Thyroid gland (tissue), 4 donors: Measurements from ENCODE around the gene DOK3. TPM values are rescaled to one million over a fixed set of nuclear protein-coding genes. Genes with fewer than 3 reads are reported as not detected.

ENCODE experiments used
- DNase-seq, 2 donors: peaks; one replicate each; pipeline ENCODE4 v3.0.0-alpha.2; 2019
- H3K27ac ChIP-seq, 3 donors: fragments of 200-600 bp; sonication (generic); 1 replicate in 2 of 3; 2 replicates in 1 of 3; pipeline ENCODE4 v1.5.1; 2016 to 2019; ENCODE audit warnings: mild to moderate bottlenecking in 1 of 3, moderate library complexity in 1 of 3
- H3K27me3 ChIP-seq: fragments of 200-600 bp; sonication (generic); one replicate; pipeline ENCODE4 v1.5.1; 2019
- H3K36me3 ChIP-seq, 2 donors: fragments of 200-600 bp; sonication (generic); one replicate each; pipeline ENCODE4 v1.5.1; 2016 to 2019
- H3K4me1 ChIP-seq, 2 donors: fragments of 200-600 bp; sonication (generic); one replicate each; pipeline ENCODE4 v1.5.1; 2017 to 2019
- H3K4me3 ChIP-seq, 3 donors: fragments of 200-600 bp; sonication (generic); replicated peaks in 1 of 3; 1 replicate in 2 of 3; 2 replicates in 1 of 3; pipeline ENCODE4 v1.5.1; 2016; ENCODE audit warnings: mild to moderate bottlenecking in 1 of 3
- H3K9me3 ChIP-seq: fragments of 200-600 bp; sonication (generic); one replicate; pipeline ENCODE4 v1.5.1; 2017
- POLR2A ChIP-seq, 2 donors: fragments of 450-650 bp; IDR thresholded peaks; one replicate each; pipeline ENCODE4 v1.6.1; 2017; ENCODE audit warnings: antibody characterized with exemption in 2 of 2, mild to moderate bottlenecking in 2 of 2, moderate library complexity in 1 of 2
- WGBS, 2 donors: methylation state at CpG; one replicate each; pipeline ENCODE4 v1.1.5; 2017; 5-methylcytosine and 5-hydroxymethylcytosine counted together
- intact Hi-C: fragments of 100-400 bp; cut with DNase I; formaldehyde crosslinking; loops from one replicate; pipeline ENCODE4 v1.15.1; 2023
- total RNA-seq, 4 donors: library from RNA; depleted of rRNA; stranded (reverse); fragments of >200 nt; gene quantifications; one replicate each; pipeline ENCODE4 v1.2.3, GENCODE V29; 2016
- TF ChIP-seq, protein P1 (sequence below), 6 experiments: fragments of 200-600 bp in 3 of 6; fragments of 450-650 bp in 3 of 6; sonication (generic) in 3 of 6; IDR thresholded peaks; one replicate each; pipeline ENCODE4 v1.5.1; 2016 to 2019; ENCODE audit warnings: antibody characterized with exemption in 6 of 6, mild to moderate bottlenecking in 2 of 6, inconsistent platforms in 1 of 6, moderate library complexity in 1 of 6

DOK3 gene
- total RNA-seq, 4 donors from 2014 or later, result 2.0 to 5.9 (median 3.5) TPM

DNA sequence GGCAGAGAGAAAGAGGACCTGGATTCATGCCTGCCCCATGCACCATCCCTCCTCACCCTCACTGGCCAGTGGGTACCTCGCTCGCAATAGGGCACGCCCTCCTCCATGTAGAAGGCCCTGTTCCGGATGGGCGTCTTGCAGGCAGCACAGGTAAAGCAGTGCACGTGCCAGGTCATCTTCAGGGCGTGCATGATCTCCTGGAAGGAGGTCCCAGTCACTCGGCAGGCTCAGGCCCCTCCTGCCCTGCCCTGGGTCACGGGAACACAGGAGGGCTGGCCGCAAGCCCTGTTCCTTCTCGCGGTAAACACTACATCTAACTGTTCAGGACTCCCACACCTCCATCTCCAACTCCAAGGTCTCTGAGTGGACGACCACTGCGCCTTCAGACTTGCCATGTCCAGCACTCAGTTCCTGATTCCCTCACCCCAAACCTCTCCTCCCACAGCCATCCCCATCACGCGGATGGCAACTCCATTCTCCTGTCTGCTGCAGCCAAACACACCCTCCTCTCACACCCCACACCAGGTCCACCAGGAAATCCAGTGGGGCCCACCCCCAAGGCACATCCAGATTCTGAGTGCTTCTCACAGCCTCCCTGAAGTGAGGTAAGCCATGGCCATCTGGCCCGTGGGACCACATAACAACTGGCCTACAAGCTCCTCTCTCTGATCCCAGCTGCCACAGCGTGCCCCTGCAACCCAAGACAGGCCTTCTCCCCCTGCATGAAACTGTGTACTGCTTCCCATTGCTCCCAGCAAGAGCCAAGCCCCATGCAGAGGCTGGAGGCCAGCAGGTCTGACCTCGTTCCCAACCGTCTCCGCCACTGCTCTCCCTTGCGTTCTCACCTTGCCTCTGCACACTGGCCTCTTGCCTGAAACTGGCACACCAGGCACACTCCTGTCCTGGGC is 25.4 kb downstream of the DOK3 start:
- no peak for DNase-seq
- H3K27me3 ChIP-seq, result no peaks in the 10 kb centered on the region
- peaks cover 8 to 13% of the 10 kb centered on the region in 2 donors for H3K36me3 ChIP-seq
- H3K9me3 ChIP-seq, result no peaks in the 10 kb centered on the region
- H3K27ac ChIP-seq, result no peak overlapping the region
- WGBS, 2 donors, result 89 to 96% methylated on average over 17 to 21 of the region's 22 CpGs
- TF ChIP-seq POLR2A (IDR thresholded peaks at IDR 0.05), result no peak
- TF ChIP-seq, protein P1, sequence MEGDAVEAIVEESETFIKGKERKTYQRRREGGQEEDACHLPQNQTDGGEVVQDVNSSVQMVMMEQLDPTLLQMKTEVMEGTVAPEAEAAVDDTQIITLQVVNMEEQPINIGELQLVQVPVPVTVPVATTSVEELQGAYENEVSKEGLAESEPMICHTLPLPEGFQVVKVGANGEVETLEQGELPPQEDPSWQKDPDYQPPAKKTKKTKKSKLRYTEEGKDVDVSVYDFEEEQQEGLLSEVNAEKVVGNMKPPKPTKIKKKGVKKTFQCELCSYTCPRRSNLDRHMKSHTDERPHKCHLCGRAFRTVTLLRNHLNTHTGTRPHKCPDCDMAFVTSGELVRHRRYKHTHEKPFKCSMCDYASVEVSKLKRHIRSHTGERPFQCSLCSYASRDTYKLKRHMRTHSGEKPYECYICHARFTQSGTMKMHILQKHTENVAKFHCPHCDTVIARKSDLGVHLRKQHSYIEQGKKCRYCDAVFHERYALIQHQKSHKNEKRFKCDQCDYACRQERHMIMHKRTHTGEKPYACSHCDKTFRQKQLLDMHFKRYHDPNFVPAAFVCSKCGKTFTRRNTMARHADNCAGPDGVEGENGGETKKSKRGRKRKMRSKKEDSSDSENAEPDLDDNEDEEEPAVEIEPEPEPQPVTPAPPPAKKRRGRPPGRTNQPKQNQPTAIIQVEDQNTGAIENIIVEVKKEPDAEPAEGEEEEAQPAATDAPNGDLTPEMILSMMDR (IDR thresholded peaks at IDR 0.05), result no peak
- H3K4me3 ChIP-seq, result no peak overlapping the region
- intact Hi-C loops, result no loop called here
- peaks cover 7 to 8% of the 10 kb centered on the region in 2 donors for H3K4me1 ChIP-seq

DNA sequence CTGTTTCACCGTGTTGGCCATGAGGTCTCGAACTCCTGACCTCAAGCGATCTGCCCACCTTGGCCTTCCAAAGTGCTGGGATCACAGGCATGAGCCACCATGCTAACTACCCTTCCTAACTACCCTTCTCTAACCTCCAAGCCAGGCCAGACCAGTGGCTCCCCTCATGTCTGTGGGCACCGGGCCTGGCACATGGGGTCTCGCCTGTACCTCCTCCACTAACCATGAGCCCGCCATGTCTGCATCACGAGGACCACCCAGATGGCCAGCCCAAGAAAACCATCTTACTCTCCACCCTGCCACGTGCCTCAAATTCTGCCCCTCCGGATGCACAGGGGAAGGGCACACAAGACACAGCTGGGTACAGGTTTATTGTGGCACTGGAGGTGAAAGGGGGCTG is 26.6 kb downstream of the DOK3 start:
- WGBS, 2 donors, result 95 to 97% methylated on average over 9 of the region's 9 CpGs
- peaks cover 8 to 12% of the 10 kb centered on the region in 2 donors for H3K36me3 ChIP-seq
- no peaks in the 10 kb centered on the region for H3K27me3 ChIP-seq
- H3K9me3 ChIP-seq, result no peaks in the 10 kb centered on the region
- H3K4me1 ChIP-seq, result peaks cover 19 to 20% of the 10 kb centered on the region in 2 donors
- no peak for DNase-seq
- H3K27ac ChIP-seq, result no peak overlapping the region
- no peak overlapping the region for H3K4me3 ChIP-seq
- intact Hi-C loops, result no loop called here
- TF ChIP-seq, protein P1 (IDR thresholded peaks at IDR 0.05), result no peak
- no peak for TF ChIP-seq POLR2A (IDR thresholded peaks at IDR 0.05)

DNA sequence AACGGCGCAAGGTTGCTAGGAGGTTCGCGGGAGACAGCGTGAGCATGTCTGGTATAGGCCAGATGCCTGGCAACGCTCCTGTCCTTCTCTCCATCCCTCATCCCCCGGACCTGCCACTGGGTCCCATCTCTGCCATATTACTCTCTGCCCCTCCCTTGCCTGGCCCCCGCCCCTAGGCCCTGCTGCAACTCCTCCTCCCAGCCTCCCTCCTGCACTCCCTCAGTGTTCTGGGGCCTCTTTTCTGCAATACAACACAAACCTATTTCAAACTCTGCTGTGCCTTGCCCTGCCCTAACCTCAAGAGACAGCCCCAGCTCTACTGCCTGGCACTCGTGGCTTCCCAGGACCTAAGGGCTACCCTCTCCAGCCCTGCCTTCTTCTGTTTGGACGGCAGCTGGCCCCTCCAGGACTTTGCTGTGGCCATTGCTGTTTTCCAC is 27.2 kb downstream of the DOK3 start:
- Histone ChIP-seq H3K36me3 (peaks cover 3 to 5% of the 10 kb centered on the region in 2 donors), H3K27ac (no peak overlapping the region), H3K27me3 (no peaks in the 10 kb centered on the region), H3K9me3 (no peaks in the 10 kb centered on the region), H3K4me1 (peaks cover 20 to 25% of the 10 kb centered on the region in 2 donors), H3K4me3 (no peak overlapping the region)
- intact Hi-C loops, result no loop called here
- 92 to 94% methylated on average over 10 of the region's 10 CpGs for WGBS, 2 donors
- no peak for DNase-seq
- TF ChIP-seq, protein P1 (IDR thresholded peaks at IDR 0.05), result no peak

DNA sequence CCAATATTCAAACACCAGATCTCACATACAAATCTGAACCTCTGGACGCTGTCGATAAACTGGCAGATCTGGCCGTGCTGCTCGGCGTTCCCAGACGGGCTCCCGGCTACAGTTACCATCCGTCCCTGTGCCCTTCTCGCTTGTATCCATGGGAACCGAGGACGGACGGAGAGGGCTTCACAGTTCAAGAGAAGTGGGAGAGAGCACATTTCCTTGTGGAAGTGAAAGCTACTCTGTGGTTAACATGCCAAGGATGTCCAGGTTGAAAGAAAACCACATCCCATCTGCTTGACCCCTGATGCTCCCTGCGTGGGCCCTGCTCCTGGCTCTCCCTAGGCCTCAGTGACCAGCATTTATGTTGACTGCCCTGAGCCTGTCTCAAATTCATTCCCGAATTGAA is 29.9 kb downstream of the DOK3 start:
- Histone ChIP-seq H3K9me3 (no peaks in the 10 kb centered on the region), H3K27me3 (no peaks in the 10 kb centered on the region), H3K4me1 (peaks cover 20 to 35% of the 10 kb centered on the region in 2 donors), H3K36me3 (no peaks in the 10 kb centered on the region), H3K27ac (peak overlapping the region; percentile 59 to 76 (median 68)), H3K4me3 (no peak overlapping the region)
- peak in 1 of 2 donors; percentile 20 for DNase-seq
- TF ChIP-seq, protein P1 (IDR thresholded peaks at IDR 0.05), result no peak
- TF ChIP-seq POLR2A (IDR thresholded peaks at IDR 0.05), result no peak
- WGBS, 2 donors, result 52 to 59% methylated on average over 14 of the region's 14 CpGs
- intact Hi-C loops, result no loop called here
